ENCODE data around the gene ZNF830. TPM values are rescaled to one million over a fixed set of nuclear protein-coding genes. Genes with fewer than 3 reads are reported as not detected.
"Not testable (repeated sequence)": the region's sequence is repeated elsewhere in the genome, so short reads cannot be mapped to it uniquely, and the experiment has no call there.

The ZNF830 gene
- total and polyA plus RNA-seq, 2 of the 4 experiments (the other 2 are of a cell fraction) = 5.5 to 6.6 TPM

- no peak overlapping the region for H2AK9ac ChIP-seq (replicated peaks; ENCODE audit: low read depth, low read length, poor library complexity)
- H3K18ac ChIP-seq (ENCODE audit: low read depth, low read length) = no peak overlapping the region
- DNase-seq (no peak), ATAC-seq (ENCODE audit: low read depth) (no peak)
- H3K79me1 ChIP-seq (ENCODE audit: low read depth in 1 of 2, low read length in 2 of 2) = no peaks in the 10 kb centered on the region
- H3K4me3 ChIP-seq (ENCODE audit: insufficient read depth, low read depth, low read length) = no peak overlapping the region
- no peak overlapping the region for H4K8ac ChIP-seq (ENCODE audit: low read depth in 2 of 2, low read length in 2 of 2)
- ChIA-PET CTCF (no interaction called here), POLR2A (ENCODE audit: unreplicated experiment) (no interaction called here)
- intact Hi-C loops (cut with micrococcal nuclease) = no loop called here
- TF ChIP-seq POLR2A (IDR thresholded peaks at IDR 0.05; ENCODE audit: low read depth, low read length) (no peak), MAFK (IDR thresholded peaks at IDR 0.05; ENCODE audit: low read depth, low read length) (no peak), FOS (IDR thresholded peaks at IDR 0.05; ENCODE audit: low read depth, low read length) (no peak), CHD1 (IDR thresholded peaks at IDR 0.05; ENCODE audit: low read depth, low read length) (no peak), MXI1 (IDR thresholded peaks at IDR 0.05; ENCODE audit: borderline replicate concordance, low read depth, low read length) (no peak), RFX5 (IDR thresholded peaks at IDR 0.05; ENCODE audit: low read depth, low read length) (no peak), MAZ (IDR thresholded peaks at IDR 0.05; ENCODE audit: borderline replicate concordance, low read depth, low read length) (no peak), RCOR1 (IDR thresholded peaks at IDR 0.05; ENCODE audit: insufficient replicate concordance, low read length) (no peak), ELK1 (IDR thresholded peaks at IDR 0.05; ENCODE audit: borderline replicate concordance, low read depth, low read length) (no peak)
- no peaks in the 10 kb centered on the region for H3K9me1 ChIP-seq (ENCODE audit: insufficient read depth, low read length)
- no peak overlapping the region for H2BK120ac ChIP-seq (ENCODE audit: low read depth, low read length)
- H3K27ac ChIP-seq (ENCODE audit: insufficient read depth, low read length) = no peak overlapping the region
- H3K56ac ChIP-seq (ENCODE audit: extremely low read depth, insufficient read depth, low read length) = no peak overlapping the region
- no peaks in the 10 kb centered on the region for H4K20me1 ChIP-seq (ENCODE audit: insufficient read depth, low read length)
- no peak overlapping the region for H3K4ac ChIP-seq (ENCODE audit: low read depth, low read length)
- no peak overlapping the region for H2AFZ ChIP-seq (replicated peaks; ENCODE audit: low read length, poor library complexity)
- H4K5ac ChIP-seq (ENCODE audit: low read depth, low read length) = no peak overlapping the region
- no peak overlapping the region for H2BK15ac ChIP-seq (ENCODE audit: low read depth, low read length)
- BruUV-seq (replicated peaks) = no TSS peak
- H3K9me3 ChIP-seq (ENCODE audit: control insufficient read depth, insufficient read depth, low read length) = no peaks in the 10 kb centered on the region
- H3K23ac ChIP-seq (ENCODE audit: low read depth, low read length) = no peak overlapping the region
- no peak overlapping the region for H2BK5ac ChIP-seq (ENCODE audit: low read depth, low read length, poor library complexity, severe bottlenecking)
- in situ Hi-C loops (cut with MboI; ENCODE audit: low sequenced_read_pairs) = no loop called here
- dilution Hi-C loops (cut with HindIII; ENCODE audit: low sequenced_read_pairs, unreplicated experiment) = no loop called here
- H3K4me1 ChIP-seq (ENCODE audit: control insufficient read depth, insufficient read depth, low read length) = no peaks in the 10 kb centered on the region
- H3K27me3 ChIP-seq (ENCODE audit: control insufficient read depth, insufficient read depth, low read length) = no peaks in the 10 kb centered on the region
- no peak overlapping the region for H2BK20ac ChIP-seq (ENCODE audit: low read depth, low read length)
- no peak overlapping the region for H3K9ac ChIP-seq (ENCODE audit: low read depth, low read length)
- no peaks in the 10 kb centered on the region for H3K36me3 ChIP-seq (ENCODE audit: control insufficient read depth, insufficient read depth, low read length)
- no peak overlapping the region for H2AK5ac ChIP-seq (ENCODE audit: low read depth, low read length)
- no peak overlapping the region for H3K4me2 ChIP-seq (ENCODE audit: low read depth, low read length)
- no peak overlapping the region for H4K91ac ChIP-seq (ENCODE audit: insufficient read depth, low read depth, low read length)
- H3K14ac ChIP-seq (replicated peaks; ENCODE audit: low read depth, low read length) = no peak overlapping the region
These were observed 31.1 kb upstream of the ZNF830 start for GRCh38 chr17:34930283-34930682.

GRCh38 chr17:34950780-34951179 is 10.6 kb upstream of the ZNF830 start:
- H3K79me1 ChIP-seq (ENCODE audit: low read depth in 1 of 2, low read length in 2 of 2); H3K27ac ChIP-seq (ENCODE audit: insufficient read depth, low read length); H4K8ac ChIP-seq (ENCODE audit: low read depth in 2 of 2, low read length in 2 of 2); DNase-seq; H4K91ac ChIP-seq (ENCODE audit: insufficient read depth, low read depth, low read length); H2BK120ac ChIP-seq (ENCODE audit: low read depth, low read length); H3K56ac ChIP-seq (ENCODE audit: extremely low read depth, insufficient read depth, low read length); H3K27me3 ChIP-seq (ENCODE audit: control insufficient read depth, insufficient read depth, low read length); H2AK5ac ChIP-seq (ENCODE audit: low read depth, low read length); in situ Hi-C loops (cut with MboI; ENCODE audit: low sequenced_read_pairs); H2BK20ac ChIP-seq (ENCODE audit: low read depth, low read length); H3K9me1 ChIP-seq (ENCODE audit: insufficient read depth, low read length); CTCF ChIA-PET; H3K4me3 ChIP-seq (ENCODE audit: insufficient read depth, low read depth, low read length); H4K20me1 ChIP-seq (ENCODE audit: insufficient read depth, low read length); H3K4ac ChIP-seq (ENCODE audit: low read depth, low read length); POLR2A ChIA-PET (ENCODE audit: unreplicated experiment); H3K23ac ChIP-seq (ENCODE audit: low read depth, low read length); H3K4me2 ChIP-seq (ENCODE audit: low read depth, low read length); H3K9ac ChIP-seq (ENCODE audit: low read depth, low read length); H2AK9ac ChIP-seq (replicated peaks; ENCODE audit: low read depth, low read length, poor library complexity); intact Hi-C loops (cut with micrococcal nuclease); H3K36me3 ChIP-seq (ENCODE audit: control insufficient read depth, insufficient read depth, low read length); H3K9me3 ChIP-seq (ENCODE audit: control insufficient read depth, insufficient read depth, low read length); BruUV-seq (replicated peaks); H3K18ac ChIP-seq (ENCODE audit: low read depth, low read length); H3K4me1 ChIP-seq (ENCODE audit: control insufficient read depth, insufficient read depth, low read length); ATAC-seq (ENCODE audit: low read depth); H2AFZ ChIP-seq (replicated peaks; ENCODE audit: low read length, poor library complexity); H3K14ac ChIP-seq (replicated peaks; ENCODE audit: low read depth, low read length); H2BK15ac ChIP-seq (ENCODE audit: low read depth, low read length); H4K5ac ChIP-seq (ENCODE audit: low read depth, low read length); dilution Hi-C loops (cut with HindIII; ENCODE audit: low sequenced_read_pairs, unreplicated experiment); H2BK5ac ChIP-seq (ENCODE audit: low read depth, low read length, poor library complexity, severe bottlenecking): not testable (repeated sequence)
- WGBS, 2 experiments (ENCODE audit: extremely low coverage in 2 of 2, insufficient read length in 1 of 2) = no CpG with 5 or more reads among the region's 4 CpGs

Measured in IMR-90 (cell line).